GM10266 (cell line): ENCODE results near the gene VSTM4.

Experiments used
- DNase-seq: peaks from one replicate; pipeline ENCODE4 v3.0.0; 2012; ENCODE audit errors: extremely low spot score
- TF ChIP-seq, protein P1 (sequence below): IDR thresholded peaks from 2 replicates; pipeline ENCODE4 v1.5.1; 2012; ENCODE audit warnings: mild to moderate bottlenecking, low read depth; ENCODE audit not compliant: control insufficient read depth, insufficient read depth; ENCODE audit errors: missing control alignments

Gene VSTM4

DNA sequence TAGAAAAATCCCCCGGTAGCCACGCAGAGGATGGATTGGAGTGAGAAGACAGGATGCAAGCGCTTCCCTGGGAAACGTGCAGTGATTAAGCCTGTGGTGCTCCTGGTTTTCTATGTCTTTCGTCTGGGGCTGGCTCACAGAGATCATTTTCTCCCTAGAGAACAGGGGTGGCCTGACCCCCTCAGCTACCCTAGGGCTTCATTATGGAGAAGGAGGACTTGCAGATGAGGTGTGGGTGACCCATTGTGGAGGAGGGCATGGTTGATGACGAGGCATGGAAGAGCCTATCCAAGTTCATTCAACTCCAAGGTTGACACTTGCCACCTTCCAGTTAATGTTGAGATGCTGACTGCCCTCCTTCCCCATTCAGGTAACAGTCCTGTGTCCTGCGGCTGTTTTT is 75.9 kb downstream of the VSTM4 start:
- DNase-seq: no peak
- TF ChIP-seq, protein P1, sequence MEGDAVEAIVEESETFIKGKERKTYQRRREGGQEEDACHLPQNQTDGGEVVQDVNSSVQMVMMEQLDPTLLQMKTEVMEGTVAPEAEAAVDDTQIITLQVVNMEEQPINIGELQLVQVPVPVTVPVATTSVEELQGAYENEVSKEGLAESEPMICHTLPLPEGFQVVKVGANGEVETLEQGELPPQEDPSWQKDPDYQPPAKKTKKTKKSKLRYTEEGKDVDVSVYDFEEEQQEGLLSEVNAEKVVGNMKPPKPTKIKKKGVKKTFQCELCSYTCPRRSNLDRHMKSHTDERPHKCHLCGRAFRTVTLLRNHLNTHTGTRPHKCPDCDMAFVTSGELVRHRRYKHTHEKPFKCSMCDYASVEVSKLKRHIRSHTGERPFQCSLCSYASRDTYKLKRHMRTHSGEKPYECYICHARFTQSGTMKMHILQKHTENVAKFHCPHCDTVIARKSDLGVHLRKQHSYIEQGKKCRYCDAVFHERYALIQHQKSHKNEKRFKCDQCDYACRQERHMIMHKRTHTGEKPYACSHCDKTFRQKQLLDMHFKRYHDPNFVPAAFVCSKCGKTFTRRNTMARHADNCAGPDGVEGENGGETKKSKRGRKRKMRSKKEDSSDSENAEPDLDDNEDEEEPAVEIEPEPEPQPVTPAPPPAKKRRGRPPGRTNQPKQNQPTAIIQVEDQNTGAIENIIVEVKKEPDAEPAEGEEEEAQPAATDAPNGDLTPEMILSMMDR: no peak

DNA sequence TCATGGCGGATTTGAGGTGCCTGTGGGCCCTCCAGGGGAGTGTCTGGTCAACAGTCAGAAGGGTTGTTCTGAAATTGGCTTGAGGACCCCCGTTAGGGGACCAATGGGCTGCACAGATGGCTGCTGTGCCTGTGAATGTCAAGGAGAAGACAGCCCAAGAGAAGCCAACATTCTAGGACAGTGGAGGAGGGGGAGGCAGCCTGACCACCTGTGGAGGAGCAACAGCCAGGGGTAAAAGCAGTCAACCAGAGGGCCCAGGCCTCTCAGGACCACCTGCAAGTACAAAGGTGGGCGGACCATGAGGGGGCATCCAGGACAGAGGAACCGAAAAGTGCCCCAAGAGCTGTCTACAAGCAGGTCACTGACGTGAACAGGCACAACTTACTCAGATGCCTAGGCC is 76.6 kb downstream of the VSTM4 start:
- no peak for DNase-seq
- TF ChIP-seq, protein P1: no peak

DNA sequence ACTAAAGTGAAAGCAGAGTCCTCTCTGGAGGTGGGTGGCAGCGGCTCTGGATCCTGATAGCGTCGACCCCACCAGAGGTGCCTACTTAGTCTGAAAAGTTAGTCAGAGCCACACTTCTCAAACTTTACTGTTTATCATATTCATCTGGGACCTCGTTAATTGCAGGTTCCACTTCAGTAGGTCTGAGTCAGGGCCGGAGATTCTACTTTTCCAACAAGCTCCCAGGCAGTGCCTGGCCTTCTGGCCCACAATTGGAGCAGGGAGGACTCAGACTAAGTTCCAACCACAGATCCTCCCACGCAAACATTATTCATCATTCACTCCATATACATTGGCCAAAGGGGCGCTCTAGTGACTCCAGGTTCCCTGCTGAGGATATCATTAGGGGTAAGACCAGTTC is 78.1 kb downstream of the VSTM4 start:
- DNase-seq: no peak
- TF ChIP-seq, protein P1: no peak

DNA sequence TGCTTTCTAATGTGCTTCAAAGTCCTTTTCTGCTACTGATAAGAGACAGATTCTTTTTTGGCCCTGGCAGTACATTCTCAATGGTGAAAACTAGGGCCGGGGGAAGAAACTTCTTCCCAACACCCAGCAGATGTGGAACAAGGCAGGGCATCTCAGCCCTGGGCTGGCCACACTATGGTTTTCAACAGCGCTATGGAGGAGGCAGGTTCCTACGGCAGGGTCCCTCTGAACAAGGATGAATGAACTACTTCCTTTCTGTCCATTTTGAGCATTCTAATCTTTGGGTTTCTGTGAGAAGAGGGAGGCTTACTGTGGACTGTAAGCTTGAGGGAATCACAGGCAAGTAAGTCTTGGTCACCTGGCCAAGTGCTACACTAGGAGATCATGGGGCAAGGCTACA is 78.7 kb downstream of the VSTM4 start:
- DNase-seq: no peak
- TF ChIP-seq, protein P1: no peak

DNA sequence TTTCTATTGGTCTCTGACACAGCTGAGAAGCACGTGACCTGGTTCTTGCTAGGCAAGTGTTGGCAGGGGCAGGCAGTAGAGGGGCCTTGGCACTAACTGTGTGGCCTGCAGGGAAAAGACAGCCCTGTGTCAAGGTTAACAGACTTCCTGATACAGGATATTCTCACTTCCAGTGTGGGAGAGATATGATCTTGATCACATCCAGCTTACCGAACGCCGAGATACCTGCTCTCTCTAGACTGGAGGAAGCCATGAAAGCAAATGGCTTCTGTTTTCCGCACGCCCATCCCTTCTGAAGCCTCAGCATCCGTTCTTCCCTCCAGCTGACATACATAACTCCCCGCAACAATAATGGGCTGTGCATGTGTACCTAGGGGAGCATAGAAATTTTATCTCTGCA is 79.4 kb downstream of the VSTM4 start:
- TF ChIP-seq, protein P1: no peak

DNA sequence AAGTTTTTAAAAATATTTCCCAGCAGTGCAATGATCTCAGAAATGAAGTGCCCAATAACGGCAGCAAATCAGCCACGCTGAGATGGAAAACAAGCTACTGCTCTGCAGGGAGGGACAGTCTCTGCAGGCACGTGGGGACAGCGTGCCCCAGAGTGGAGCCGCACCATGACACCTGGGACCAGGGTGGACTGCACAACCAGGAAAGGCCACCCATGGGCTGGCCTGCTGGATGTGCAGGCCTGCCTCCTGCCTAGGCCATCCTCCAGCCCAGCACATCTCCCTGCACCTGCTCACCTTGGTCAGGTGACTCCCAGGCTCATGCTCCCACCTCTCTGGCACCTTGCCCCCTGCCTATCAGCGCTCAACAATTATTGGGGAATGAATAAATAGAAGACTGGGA is 80.4 kb downstream of the VSTM4 start:
- TF ChIP-seq, protein P1: no peak
- DNase-seq: no peak

More for the DNA sequence above, 79.4 kb downstream of the VSTM4 start:
- DNase-seq: no peak

DNA sequence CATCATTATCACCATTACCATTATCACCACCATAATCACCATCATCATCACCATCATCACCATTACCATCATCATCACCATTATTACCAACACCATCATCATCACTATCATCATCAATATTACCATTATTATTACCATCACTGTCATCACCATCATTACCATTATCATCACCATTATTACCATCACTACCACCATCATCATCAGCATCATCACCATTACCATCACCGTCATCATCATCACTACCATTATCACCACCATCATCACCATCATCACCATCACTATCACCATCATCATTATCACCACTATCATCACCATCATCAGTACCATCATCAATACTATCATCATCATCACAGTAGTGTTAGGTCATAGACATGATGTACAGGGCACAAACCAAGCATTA is 81.4 kb downstream of the VSTM4 start:
- TF ChIP-seq, protein P1: no peak

DNA sequence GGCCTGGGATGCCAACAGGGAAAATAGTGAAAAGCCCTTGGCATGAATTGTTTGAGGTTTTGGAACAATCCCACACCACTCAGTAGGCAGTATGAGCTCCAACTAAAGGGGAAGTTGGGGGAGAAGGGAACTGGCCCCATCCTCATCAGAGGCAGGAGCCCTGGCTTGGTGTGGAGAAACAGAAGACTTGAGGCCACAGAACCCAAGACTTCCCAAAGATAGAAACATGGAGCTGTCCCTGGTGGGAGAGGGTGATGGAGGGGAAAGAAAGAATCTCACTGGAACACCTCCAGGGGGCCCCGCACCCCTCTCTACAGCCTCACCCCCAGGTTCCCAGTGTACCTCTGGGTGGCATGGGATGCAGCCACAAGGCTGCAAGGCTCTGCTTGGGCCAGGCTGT is 85.7 kb downstream of the VSTM4 start:
- TF ChIP-seq, protein P1: no peak
- no peak for DNase-seq

More for the DNA sequence above, 81.4 kb downstream of the VSTM4 start:
- DNase-seq: no peak
